ENCODE measurements around the gene SLC26A2.

- no peak for TF ChIP-seq ZNF677 (tag by site-specific recombination; IDR thresholded peaks at IDR 0.05)
- no peak for TF ChIP-seq ZNF121 (tag by site-specific recombination; IDR thresholded peaks at IDR 0.05)
Measured at GRCh38 chr5:149996205-149996890, 35.8 kb downstream of the SLC26A2 start.

Data from HEK293 (cell line).